Heart left ventricle (tissue), 16 donors: ENCODE results near the gene SOX9. TPM values are rescaled to one million over a fixed set of nuclear protein-coding genes. Genes with fewer than 3 reads are reported as not detected.

Experiments used
- ATAC-seq, 4 donors: fragments of 200-7000 bp; cut with Tn5 transposase; one replicate each; pipeline ENCODE4 v1.9.1; 2020 to 2022; ENCODE audit warnings: moderate library complexity in 4 of 4, mild to moderate bottlenecking in 3 of 4, moderate number of reproducible peaks in 1 of 4
- DNase-seq, 5 donors: peaks; one replicate each; pipeline ENCODE4 v3.0.0-alpha.2; 2020
- H3K27ac ChIP-seq, 12 donors: fragments of 200-600 bp; sonication (generic) in 4 of 12; one replicate each; pipeline versions ENCODE4 v1.5.0 to v1.8.0; 2016 to 2022; ENCODE audit warnings: mild to moderate bottlenecking in 2 of 12
- H3K27me3 ChIP-seq, 9 donors: fragments of 200-600 bp; sonication (generic) in 2 of 9; one replicate each; pipeline versions ENCODE4 v1.5.1 to v1.8.0; 2016 to 2022; ENCODE audit warnings: mild to moderate bottlenecking in 3 of 9
- H3K36me3 ChIP-seq, 9 donors: fragments of 200-600 bp; sonication (generic) in 2 of 9; one replicate each; pipeline versions ENCODE4 v1.5.0 to v1.8.0; 2018 to 2022; ENCODE audit warnings: mild to moderate bottlenecking in 2 of 9
- H3K4me1 ChIP-seq, 12 donors: fragments of 200-600 bp; sonication (generic) in 4 of 12; one replicate each; pipeline versions ENCODE4 v1.5.0 to v1.8.0; 2016 to 2022; ENCODE audit warnings: mild to moderate bottlenecking in 3 of 12
- H3K4me3 ChIP-seq, 12 donors: fragments of 200-600 bp; sonication (generic) in 4 of 12; one replicate each; pipeline versions ENCODE4 v1.5.0 to v1.8.0; 2017 to 2022; ENCODE audit warnings: mild to moderate bottlenecking in 9 of 12, moderate library complexity in 4 of 12
- H3K9me3 ChIP-seq, 12 donors: fragments of 200-600 bp; sonication (generic) in 4 of 12; one replicate each; pipeline versions ENCODE4 v1.5.0 to v1.8.0; 2016 to 2022; ENCODE audit warnings: mild to moderate bottlenecking in 1 of 12
- CTCF ChIP-seq, 12 donors: fragments of 200-600 bp; sonication (generic) in 4 of 12; IDR thresholded peaks; one replicate each; pipeline versions ENCODE4 v1.5.0 to v1.8.0; 2018 to 2022; ENCODE audit warnings: antibody characterized with exemption in 12 of 12, mild to moderate bottlenecking in 5 of 12
- POLR2A ChIP-seq, 2 donors: fragments of 450-650 bp; IDR thresholded peaks; one replicate each; pipeline ENCODE4 v1.6.1; 2017; ENCODE audit warnings: antibody characterized with exemption in 2 of 2, mild to moderate bottlenecking in 2 of 2, moderate library complexity in 2 of 2
- WGBS, 4 donors: extraction: QIAGEN DNeasy Blood & Tissue Kit in 2 of 4; methylation state at CpG; one replicate each; pipeline versions ENCODE4 v1.1.5 to v1.1.7; 2013 to 2018; 5-methylcytosine and 5-hydroxymethylcytosine counted together
- intact Hi-C, 10 donors: fragments of 100-400 bp; cut with DNase I; formaldehyde crosslinking; loops; one replicate each; pipeline versions ENCODE4 v1.11.1 to v1.14.2; 2022
- polyA plus RNA-seq, 2 donors: library from polyadenylated mRNA; stranded (reverse); fragments of 200-250 nt; gene quantifications; one replicate each; pipeline ENCODE4 v1.2.3, GENCODE V29; 2013
- total RNA-seq, 9 donors: library from RNA; depleted of rRNA in 2 of 9; stranded (reverse); fragments of >200 nt in 2 of 9; fragmentation: NEBNext Ultra II Directional in 3 of 9; extraction: Animal tissue kit (Norgen Biotek cat#: 25700) in 3 of 9; gene quantifications; one replicate each; pipeline versions ENCODE4 v1.1.0 to v1.2.4, GENCODE V29; 2016 to 2023
- donor health status: ischemic (EF 13 %, LVEDD 7.1; RV severe dilation, severe dysfunction).
- donor health status: healthy with polysubstance abuse.
- donor health status: DM: no; HTN: yes; CAD: no.
- donor health status: DM: no; HTN: no; CAD: no.
- donor health status: ischemic (EF 25% LVEDD 6.9; RV normal size, moderate dysfunction).
- donor health status: ischemic (EF 25% LVEDD 5.7; RV mildly dilated, moderate dysfunction).
- donor health status: healthy.
- donor health status: DM: yes; HTN: yes; CAD: no.
- donor health status: ischemic (EF 35%, LVEDD 5.7; RV mildly dilated, moderate dysfunction).
- donor health status: nonischemic (EF 11% LVEDD 7.7; RV severe dilation, severe dysfunction).
- donor health status: DM: yes; HTN: yes; CAD: no.
- donor health status: PGD.
- donor health status: ischemic (EF 29% LVEDD 5.4; RV normal size, mild dysfunction).
- donor health status: nonischemic (EF 23%, LVEDD 6.1; RV moderate dilation, normal function).

Gene SOX9
- total and polyA plus RNA-seq, 11 donors = 7.6 to 19.7 (median 12.8) TPM

GRCh38 chr17:72134608-72135394 is 14.0 kb downstream of the SOX9 start:
- ATAC-seq (peak in 1 of 4 donors; percentile 64), DNase-seq (no peak)
- Histone ChIP-seq H3K27me3 (no peaks in the 10 kb centered on the region), H3K27ac (peak overlapping the region in 4 of 12 donors; percentile 6 to 19 (median 18)), H3K4me1 (peaks cover 0 to 9% (median 0%) of the 10 kb centered on the region in 12 donors), H3K9me3 (no peaks in the 10 kb centered on the region), H3K36me3 (no peaks in the 10 kb centered on the region), H3K4me3 (no peak overlapping the region)
- 51 to 61% (median 56%) methylated on average over 7 of the region's 7 CpGs for WGBS, 4 donors
- TF ChIP-seq POLR2A (IDR thresholded peaks at IDR 0.05) (no peak), CTCF (IDR thresholded peaks at IDR 0.05) (no peak)
- intact Hi-C loops = no loop called here

GRCh38 chr17:72135546-72136325 is 14.9 kb downstream of the SOX9 start:
- ATAC-seq (peak in 3 of 4 donors; percentile 9 to 86 (median 66)), DNase-seq (no peak)
- TF ChIP-seq CTCF (IDR thresholded peaks at IDR 0.05) = no peak
- intact Hi-C loops = no loop called here
- Histone ChIP-seq H3K36me3 (no peaks in the 10 kb centered on the region), H3K27me3 (no peaks in the 10 kb centered on the region), H3K9me3 (no peaks in the 10 kb centered on the region), H3K4me1 (peaks cover 0 to 9% (median 0%) of the 10 kb centered on the region in 12 donors), H3K27ac (peak overlapping the region in 4 of 12 donors; percentile 6 to 19 (median 18)), H3K4me3 (no peak overlapping the region)
- WGBS, 4 donors = 68 to 78% (median 73%) methylated on average over 5 of the region's 5 CpGs

GRCh38 chr17:72136692-72137091 is 15.9 kb downstream of the SOX9 start:
- 71 to 76% (median 73%) methylated on average over 5 of the region's 5 CpGs for WGBS, 4 donors
- H3K27me3 ChIP-seq = no peaks in the 10 kb centered on the region
- no peaks in the 10 kb centered on the region for H3K9me3 ChIP-seq
- peaks cover 0 to 9% (median 0%) of the 10 kb centered on the region in 12 donors for H3K4me1 ChIP-seq
- intact Hi-C loops = no loop called here
- TF ChIP-seq POLR2A (IDR thresholded peaks at IDR 0.05) = no peak
- no peak for TF ChIP-seq CTCF (IDR thresholded peaks at IDR 0.05)
- DNase-seq = no peak
- H3K36me3 ChIP-seq = no peaks in the 10 kb centered on the region
- H3K4me3 ChIP-seq = no peak overlapping the region
- peak overlapping the region in 3 of 12 donors; percentile 22 to 28 (median 25) for H3K27ac ChIP-seq
- peak in 1 of 4 donors; percentile 63 for ATAC-seq

- Histone ChIP-seq H3K27ac (peak overlapping the region in 4 of 12 donors; percentile 8 to 28 (median 24)), H3K4me3 (no peak overlapping the region), H3K36me3 (no peaks in the 10 kb centered on the region), H3K4me1 (peaks cover 0 to 9% (median 0%) of the 10 kb centered on the region in 12 donors), H3K27me3 (no peaks in the 10 kb centered on the region), H3K9me3 (no peaks in the 10 kb centered on the region)
- no peak for DNase-seq
- peak in 2 of 4 donors; percentile 10 to 48 for ATAC-seq
- WGBS, 4 donors = 68 to 74% (median 73%) methylated on average over 9 of the region's 9 CpGs
- intact Hi-C loops = no loop called here
- no peak for TF ChIP-seq CTCF (IDR thresholded peaks at IDR 0.05)
These were observed 16.3 kb downstream of the SOX9 start for GRCh38 chr17:72137161-72137560.
